HG02759 (cell line): ENCODE results near the gene S100P.

ENCODE experiments used
- ATAC-seq: cut with Tn5 transposase; IDR thresholded peaks from one replicate; pipeline ENCODE4 v1.9.1; 2021; ENCODE audit warnings: mild to moderate bottlenecking, moderate library complexity; ENCODE audit not compliant: unreplicated experiment

The S100P gene

DNA sequence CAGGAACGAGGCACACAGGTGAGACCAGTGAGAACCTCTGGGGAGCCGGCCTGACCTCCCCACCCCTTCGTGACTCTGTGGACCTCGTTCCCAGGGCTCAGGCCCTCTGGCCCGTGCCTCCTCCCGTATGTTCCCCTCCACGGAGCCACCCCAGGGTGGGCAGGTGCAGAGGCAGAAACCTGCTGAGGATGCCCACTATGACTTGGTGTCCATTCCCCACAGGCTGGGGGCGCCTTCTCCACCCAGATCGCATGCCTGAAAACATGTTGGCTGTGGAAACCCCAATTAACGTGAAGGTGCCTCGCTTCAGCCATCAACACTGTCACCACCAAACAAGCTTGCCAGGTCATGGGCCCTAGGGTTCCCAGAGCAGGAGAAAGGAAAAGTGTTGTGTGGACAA, 49.3 kb downstream of the S100P start:
- no peak for ATAC-seq
